Measurements from ENCODE around the gene SH2D6. TPM values are rescaled to one million over a fixed set of nuclear protein-coding genes. Genes with fewer than 3 reads are reported as not detected.
A peak's percentile ranks its signal among the peaks of the same experiment; 100 is the strongest.

The SH2D6 gene
- total RNA-seq, 3 donors from 2014 or later, result 0.26 to 0.54 (median 0.40) TPM

GRCh38 chr2:85449214-85449588 is 30.7 kb downstream of the SH2D6 start:
- Mint-ChIP-seq H3K4me1 (ENCODE audit: low read depth) (no peaks in the 10 kb centered on the region), H3K36me3 (ENCODE audit: insufficient read depth) (no peaks in the 10 kb centered on the region), H3K27me3 (ENCODE audit: low read depth) (no peaks in the 10 kb centered on the region), H3K4me3 (no peak overlapping the region), H3K9me3 (no peaks in the 10 kb centered on the region)
- DNase-seq (no peak), ATAC-seq (no peak)

- no peaks in the 10 kb centered on the region for H3K36me3 Mint-ChIP-seq (ENCODE audit: insufficient read depth)
- no peaks in the 10 kb centered on the region for H3K27me3 Mint-ChIP-seq (ENCODE audit: low read depth)
- ATAC-seq (no peak), DNase-seq (no peak)
- H3K4me3 Mint-ChIP-seq, result no peak overlapping the region
- H3K4me1 Mint-ChIP-seq (ENCODE audit: low read depth), result no peaks in the 10 kb centered on the region
- no peaks in the 10 kb centered on the region for H3K9me3 Mint-ChIP-seq
These were observed 33.7 kb downstream of the SH2D6 start for GRCh38 chr2:85452237-85452636.

- Mint-ChIP-seq H3K9me3 (no peaks in the 10 kb centered on the region), H3K27me3 (ENCODE audit: low read depth) (no peaks in the 10 kb centered on the region), H3K36me3 (ENCODE audit: insufficient read depth) (no peaks in the 10 kb centered on the region), H3K4me3 (no peak overlapping the region), H3K4me1 (ENCODE audit: low read depth) (no peaks in the 10 kb centered on the region)
- no peak for ATAC-seq
- no peak for DNase-seq
These were observed 35.1 kb downstream of the SH2D6 start for GRCh38 chr2:85453571-85453970.

- H3K4me3 Mint-ChIP-seq, result no peak overlapping the region
- no peak for DNase-seq
- H3K9me3 Mint-ChIP-seq, result no peaks in the 10 kb centered on the region
- no peak for ATAC-seq
- no peaks in the 10 kb centered on the region for H3K27me3 Mint-ChIP-seq (ENCODE audit: low read depth)
- H3K36me3 Mint-ChIP-seq (ENCODE audit: insufficient read depth), result no peaks in the 10 kb centered on the region
- no peaks in the 10 kb centered on the region for H3K4me1 Mint-ChIP-seq (ENCODE audit: low read depth)
These were observed 37.1 kb downstream of the SH2D6 start for GRCh38 chr2:85455552-85456090.

- Mint-ChIP-seq H3K9me3 (no peaks in the 10 kb centered on the region), H3K4me1 (ENCODE audit: low read depth) (no peaks in the 10 kb centered on the region), H3K4me3 (no peak overlapping the region), H3K36me3 (ENCODE audit: insufficient read depth) (no peaks in the 10 kb centered on the region), H3K27me3 (ENCODE audit: low read depth) (no peaks in the 10 kb centered on the region)
- ATAC-seq (no peak), DNase-seq (no peak)
These were observed 38.5 kb downstream of the SH2D6 start for GRCh38 chr2:85457043-85457442.

GRCh38 chr2:85457877-85458316 is 39.4 kb downstream of the SH2D6 start:
- DNase-seq, result no peak
- no peaks in the 10 kb centered on the region for H3K36me3 Mint-ChIP-seq (ENCODE audit: insufficient read depth)
- no peaks in the 10 kb centered on the region for H3K27me3 Mint-ChIP-seq (ENCODE audit: low read depth)
- ATAC-seq, result no peak
- H3K4me1 Mint-ChIP-seq (ENCODE audit: low read depth), result no peaks in the 10 kb centered on the region
- H3K9me3 Mint-ChIP-seq, result no peaks in the 10 kb centered on the region
- H3K4me3 Mint-ChIP-seq, result no peak overlapping the region

- Mint-ChIP-seq H3K9me3 (no peaks in the 10 kb centered on the region), H3K4me3 (no peak overlapping the region), H3K4me1 (ENCODE audit: low read depth) (no peaks in the 10 kb centered on the region), H3K27me3 (ENCODE audit: low read depth) (no peaks in the 10 kb centered on the region), H3K36me3 (ENCODE audit: insufficient read depth) (no peaks in the 10 kb centered on the region)
- ATAC-seq, result no peak
- no peak for DNase-seq
These were observed 40.4 kb downstream of the SH2D6 start for GRCh38 chr2:85458601-85459563.

GRCh38 chr2:85459771-85460170 is 41.3 kb downstream of the SH2D6 start:
- no peak for ATAC-seq
- DNase-seq, result no peak
- Mint-ChIP-seq H3K9me3 (no peaks in the 10 kb centered on the region), H3K4me3 (no peak overlapping the region), H3K4me1 (ENCODE audit: low read depth) (no peaks in the 10 kb centered on the region), H3K36me3 (ENCODE audit: insufficient read depth) (no peaks in the 10 kb centered on the region), H3K27me3 (ENCODE audit: low read depth) (no peaks in the 10 kb centered on the region)

- Mint-ChIP-seq H3K4me3 (no peak overlapping the region), H3K27me3 (ENCODE audit: low read depth) (no peaks in the 10 kb centered on the region), H3K4me1 (ENCODE audit: low read depth) (no peaks in the 10 kb centered on the region), H3K36me3 (ENCODE audit: insufficient read depth) (no peaks in the 10 kb centered on the region), H3K9me3 (no peaks in the 10 kb centered on the region)
- ATAC-seq, result no peak
- no peak for DNase-seq
These were observed 43.8 kb downstream of the SH2D6 start for GRCh38 chr2:85462322-85462721.

- DNase-seq (no peak), ATAC-seq (no peak)
- H3K27me3 Mint-ChIP-seq (ENCODE audit: low read depth), result no peaks in the 10 kb centered on the region
- H3K4me3 Mint-ChIP-seq, result no peak overlapping the region
- H3K9me3 Mint-ChIP-seq, result no peaks in the 10 kb centered on the region
- H3K36me3 Mint-ChIP-seq (ENCODE audit: insufficient read depth), result no peaks in the 10 kb centered on the region
- peaks cover 2% of the 10 kb centered on the region for H3K4me1 Mint-ChIP-seq (ENCODE audit: low read depth)
These were observed 49.7 kb downstream of the SH2D6 start for GRCh38 chr2:85468096-85468703.

GRCh38 chr2:85468704-85469349 is 50.3 kb downstream of the SH2D6 start:
- H3K9me3 Mint-ChIP-seq, result no peaks in the 10 kb centered on the region
- no peak for ATAC-seq
- H3K27me3 Mint-ChIP-seq (ENCODE audit: low read depth), result no peaks in the 10 kb centered on the region
- peaks cover 2% of the 10 kb centered on the region for H3K4me1 Mint-ChIP-seq (ENCODE audit: low read depth)
- H3K36me3 Mint-ChIP-seq (ENCODE audit: insufficient read depth), result no peaks in the 10 kb centered on the region
- no peak overlapping the region for H3K4me3 Mint-ChIP-seq
- no peak for DNase-seq

- Mint-ChIP-seq H3K9me3 (no peaks in the 10 kb centered on the region), H3K36me3 (ENCODE audit: insufficient read depth) (no peaks in the 10 kb centered on the region), H3K4me1 (ENCODE audit: low read depth) (peaks cover 2% of the 10 kb centered on the region), H3K4me3 (no peak overlapping the region), H3K27me3 (ENCODE audit: low read depth) (no peaks in the 10 kb centered on the region)
- DNase-seq, result no peak
- peak in 1 of 2 donors; percentile 30 for ATAC-seq
These were observed 52.6 kb downstream of the SH2D6 start for GRCh38 chr2:85470850-85471800.

- ATAC-seq (no peak), DNase-seq (no peak)
- Mint-ChIP-seq H3K9me3 (no peaks in the 10 kb centered on the region), H3K4me1 (ENCODE audit: low read depth) (peaks cover 2% of the 10 kb centered on the region), H3K27me3 (ENCODE audit: low read depth) (no peaks in the 10 kb centered on the region), H3K36me3 (ENCODE audit: insufficient read depth) (no peaks in the 10 kb centered on the region), H3K4me3 (no peak overlapping the region)
These were observed 53.7 kb downstream of the SH2D6 start for GRCh38 chr2:85472261-85472660.

Measured in activated T-cell treated with anti-CD3 and anti-CD28 coated beads, Interleukin-2, amount 50 U/mL, for 4 hours (primary cell).